ENCODE measurements around the gene PTCD3.

GRCh38 chr2:86074811-86075210 lies 31.2 kb upstream of the PTCD3 start:
- no peak for TF ChIP-seq POLR2A (IDR thresholded peaks at IDR 0.05)
- TF ChIP-seq CTCF (IDR thresholded peaks at IDR 0.05), result no peak
- TF ChIP-seq EP300 (IDR thresholded peaks at IDR 0.05), result no peak
